WTC11 (cell line): ENCODE results near the gene SLC46A1. TPM values are rescaled to one million over a fixed set of nuclear protein-coding genes. Genes with fewer than 3 reads are reported as not detected.

Experiments used
- ARID4B ChIP-seq: sonication (generic); formaldehyde crosslinking; IDR thresholded peaks from 2 replicates; pipeline ENCODE4 v1.8.0; 2023; ENCODE audit warnings: missing genetic modification reagents, mild to moderate bottlenecking, borderline replicate concordance
- ATF1 ChIP-seq: sonication (generic); formaldehyde crosslinking; IDR thresholded peaks from 2 replicates; pipeline ENCODE4 v1.8.1; 2023; ENCODE audit warnings: mild to moderate bottlenecking, moderate library complexity, missing genetic modification reagents
- CBFB ChIP-seq: sonication (generic); formaldehyde crosslinking; IDR thresholded peaks from 2 replicates; pipeline ENCODE4 v1.8.1; 2022; ENCODE audit warnings: mild to moderate bottlenecking, low read depth, missing genetic modification reagents
- CREB1 ChIP-seq: sonication (generic); formaldehyde crosslinking; IDR thresholded peaks from 2 replicates; pipeline ENCODE4 v1.8.0; 2023; ENCODE audit warnings: mild to moderate bottlenecking, missing genetic modification reagents
- E2F5 ChIP-seq: sonication (generic); formaldehyde crosslinking; IDR thresholded peaks from 2 replicates; pipeline ENCODE4 v1.8.1; 2022; ENCODE audit warnings: mild to moderate bottlenecking, moderate library complexity, missing genetic modification reagents
- EMX1 ChIP-seq: fragments of 250-450 bp; sonication (Bioruptor Pico); IDR thresholded peaks from 2 replicates; pipeline ENCODE4 v1.8.0; 2021; ENCODE audit warnings: mild to moderate bottlenecking
- FOXP1 ChIP-seq: sonication (generic); formaldehyde crosslinking; IDR thresholded peaks from 2 replicates; pipeline ENCODE4 v1.8.0; 2022; ENCODE audit warnings: missing genetic modification reagents, mild to moderate bottlenecking, moderate library complexity, borderline replicate concordance
- GABPB1 ChIP-seq: sonication (generic); formaldehyde crosslinking; IDR thresholded peaks from 2 replicates; pipeline ENCODE4 v1.8.1; 2023; ENCODE audit warnings: mild to moderate bottlenecking, missing genetic modification reagents
- GRHL2 ChIP-seq: fragments of 250-450 bp; sonication (Bioruptor Pico); IDR thresholded peaks from 2 replicates; pipeline ENCODE4 v1.8.0; 2022; ENCODE audit warnings: mild to moderate bottlenecking, moderate library complexity; ENCODE audit not compliant: insufficient replicate concordance, severe bottlenecking
- IRF2 ChIP-seq: sonication (generic); formaldehyde crosslinking; IDR thresholded peaks from 2 replicates; pipeline ENCODE4 v1.8.0; 2022; ENCODE audit warnings: low read depth, missing genetic modification reagents, borderline replicate concordance
- MXD4 ChIP-seq: fragments of 250-450 bp; sonication (Bioruptor Pico); IDR thresholded peaks from 2 replicates; pipeline ENCODE4 v1.8.0; 2021; ENCODE audit warnings: mild to moderate bottlenecking, moderate library complexity, borderline replicate concordance
- NR2C2 ChIP-seq: sonication (generic); formaldehyde crosslinking; IDR thresholded peaks from 2 replicates; pipeline ENCODE4 v1.8.0; 2022; ENCODE audit warnings: mild to moderate bottlenecking, missing genetic modification reagents
- OVOL2 ChIP-seq: fragments of 250-450 bp; sonication (Bioruptor Pico); IDR thresholded peaks from 2 replicates; pipeline ENCODE4 v1.9.0; 2021; ENCODE audit warnings: mild to moderate bottlenecking, borderline replicate concordance
- RORB ChIP-seq: fragments of 250-450 bp; sonication (Bioruptor Pico); IDR thresholded peaks from 2 replicates; pipeline ENCODE4 v1.9.0; 2021; ENCODE audit warnings: mild to moderate bottlenecking
- SOX15 ChIP-seq: fragments of 250-450 bp; sonication (Bioruptor Pico); IDR thresholded peaks from 2 replicates; pipeline ENCODE4 v1.9.0; 2021; ENCODE audit warnings: mild to moderate bottlenecking
- SP1 ChIP-seq: sonication (generic); formaldehyde crosslinking; conservative IDR thresholded peaks from 2 replicates; pipeline ENCODE4 v1.8.1; 2022; ENCODE audit warnings: missing genetic modification reagents
- TCF7 ChIP-seq: sonication (generic); formaldehyde crosslinking; IDR thresholded peaks from 2 replicates; pipeline ENCODE4 v1.8.0; 2022; ENCODE audit warnings: mild to moderate bottlenecking, low read depth, missing genetic modification reagents, moderate library complexity
- ZBTB21 ChIP-seq: sonication (generic); formaldehyde crosslinking; IDR thresholded peaks from 2 replicates; pipeline ENCODE4 v1.8.1; 2023; ENCODE audit warnings: mild to moderate bottlenecking, missing genetic modification reagents, borderline replicate concordance
- ZNF281 ChIP-seq: sonication (generic); formaldehyde crosslinking; IDR thresholded peaks from 2 replicates; pipeline ENCODE4 v1.8.0; 2023; ENCODE audit warnings: mild to moderate bottlenecking, missing genetic modification reagents
- ZNF317 ChIP-seq: sonication (generic); formaldehyde crosslinking; IDR thresholded peaks from 2 replicates; pipeline ENCODE4 v1.8.1; 2023; ENCODE audit warnings: low read depth, mild to moderate bottlenecking, moderate library complexity, missing genetic modification reagents, borderline replicate concordance
- ZNF416 ChIP-seq: fragments of 250-450 bp; sonication (Bioruptor Pico); IDR thresholded peaks from 2 replicates; pipeline ENCODE4 v1.9.0; 2021; ENCODE audit warnings: mild to moderate bottlenecking, inconsistent platforms
- ZNF512 ChIP-seq: sonication (generic); formaldehyde crosslinking; IDR thresholded peaks from 2 replicates; pipeline ENCODE4 v1.8.1; 2022; ENCODE audit warnings: missing genetic modification reagents, borderline replicate concordance
- ZNF532 ChIP-seq: fragments of 250-450 bp; sonication (Bioruptor Pico); IDR thresholded peaks from 2 replicates; pipeline ENCODE4 v1.9.0; 2021; ENCODE audit warnings: mild to moderate bottlenecking, borderline replicate concordance
- total RNA-seq: library from RNA; stranded (reverse); gene quantifications from 3 replicates; pipeline ENCODE4 v1.2.3, GENCODE V29; 2021

Gene SLC46A1
- total RNA-seq, 1 experiment from 2014 or later = 6.7 TPM

- TF ChIP-seq ZNF416 (no peak), OVOL2 (CRISPR knock-in tag) (no peak), NR2C2 (no peak), FOXP1 (CRISPR knock-in tag) (peak; percentile 70), CBFB (CRISPR knock-in tag) (no peak), ZNF512 (no peak), IRF2 (no peak), ZBTB21 (CRISPR knock-in tag) (no peak), EMX1 (no peak), ZNF281 (CRISPR knock-in tag) (no peak), ARID4B (CRISPR knock-in tag) (no peak), E2F5 (peak; percentile 39; the same call in 1 of the 2 replicates), CREB1 (CRISPR knock-in tag) (no peak), GRHL2 (CRISPR knock-in tag) (no peak), ZNF532 (CRISPR knock-in tag) (no peak), TCF7 (CRISPR knock-in tag) (0 out of 2 replicates have a peak, but pooled peaks have one; percentile 77), SP1 (CRISPR knock-in tag) (peak; percentile 75), GABPB1 (CRISPR knock-in tag) (peak; percentile 34; the same call in 1 of the 2 replicates), SOX15 (CRISPR knock-in tag) (no peak), MXD4 (CRISPR knock-in tag) (no peak), RORB (CRISPR knock-in tag) (no peak), ATF1 (CRISPR knock-in tag) (no peak), ZNF317 (CRISPR knock-in tag) (no peak)
Measured at GRCh38 chr17:28405632-28406472, at the start of gene SLC46A1 (continued).
